RWPE1 (cell line): ENCODE data around the gene ANKZF1.

Experiments used
- CTCF ChIA-PET: fragments of 350-600 bp; sonication (Branson Sonifier 250); formaldehyde crosslinking; extraction: SDS; loops from one replicate; lab custom pipeline; 2021; lab: Yijun Ruan, JAX
- POLR2A ChIA-PET: fragments of 400-600 bp; formaldehyde crosslinking; extraction: SDS; loops from one replicate; lab custom pipeline; 2020; ENCODE audit warnings: antibody characterized with exemption; ENCODE audit not compliant: low non-redundant PET; lab: Yijun Ruan, JAX
- DNase-seq: peaks from one replicate; pipeline ENCODE4 v3.0.0; 2012; ENCODE audit warnings: low spot score
- H3K27ac ChIP-seq: fragments of 450-650 bp; 2 replicates; pipeline ENCODE4 v1.5.1; 2017
- TF ChIP-seq, protein P1 (sequence below): fragments of 450-650 bp; conservative IDR thresholded peaks from 2 replicates; pipeline ENCODE4 v1.5.1; 2017; ENCODE audit warnings: low read depth, mild to moderate bottlenecking

The ANKZF1 gene

DNA sequence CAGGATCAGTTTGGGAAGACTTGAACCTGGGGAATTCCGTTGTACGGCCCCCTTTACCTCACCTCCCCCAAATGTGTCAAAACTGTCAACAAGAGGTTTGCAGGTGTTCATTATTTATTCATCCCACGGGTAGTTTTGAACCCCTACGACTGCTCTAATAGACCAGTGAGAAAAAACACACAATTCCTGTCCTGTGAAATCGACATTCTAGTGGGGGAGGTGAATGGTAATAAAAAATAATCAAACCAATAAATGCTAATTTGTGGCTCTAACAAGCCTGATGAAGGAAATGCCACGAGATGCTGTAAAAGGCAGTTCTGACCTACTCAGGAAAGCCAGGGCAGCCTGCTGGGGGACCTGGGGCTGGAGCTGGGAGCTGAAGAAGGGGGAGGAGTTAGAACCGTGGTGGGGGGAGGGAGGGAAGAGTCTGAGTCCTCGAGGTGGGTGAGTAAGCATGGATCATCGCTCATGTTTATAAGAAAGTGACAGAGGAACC, 49.1 kb downstream of the ANKZF1 start:
- H3K27ac ChIP-seq, result peak overlapping the region; percentile 94
- DNase-seq, result no peak
- ChIA-PET POLR2A (interaction anchor here (0.6 to 3.1 kb wide), 8 partner anchors 8 to 115 kb away, joined by 3 to 12 read pairs (median 6); partner anchors contain the start of genes CNPPD1, TUBA4A and TUBA4B), CTCF (interaction anchor here (0.6 to 6.4 kb wide), 7 partner anchors 10 to 280 kb away, joined by 3 to 62 read pairs (median 6); partner anchors contain the start of genes TUBA4A and TUBA4B)
- TF ChIP-seq, protein P1, sequence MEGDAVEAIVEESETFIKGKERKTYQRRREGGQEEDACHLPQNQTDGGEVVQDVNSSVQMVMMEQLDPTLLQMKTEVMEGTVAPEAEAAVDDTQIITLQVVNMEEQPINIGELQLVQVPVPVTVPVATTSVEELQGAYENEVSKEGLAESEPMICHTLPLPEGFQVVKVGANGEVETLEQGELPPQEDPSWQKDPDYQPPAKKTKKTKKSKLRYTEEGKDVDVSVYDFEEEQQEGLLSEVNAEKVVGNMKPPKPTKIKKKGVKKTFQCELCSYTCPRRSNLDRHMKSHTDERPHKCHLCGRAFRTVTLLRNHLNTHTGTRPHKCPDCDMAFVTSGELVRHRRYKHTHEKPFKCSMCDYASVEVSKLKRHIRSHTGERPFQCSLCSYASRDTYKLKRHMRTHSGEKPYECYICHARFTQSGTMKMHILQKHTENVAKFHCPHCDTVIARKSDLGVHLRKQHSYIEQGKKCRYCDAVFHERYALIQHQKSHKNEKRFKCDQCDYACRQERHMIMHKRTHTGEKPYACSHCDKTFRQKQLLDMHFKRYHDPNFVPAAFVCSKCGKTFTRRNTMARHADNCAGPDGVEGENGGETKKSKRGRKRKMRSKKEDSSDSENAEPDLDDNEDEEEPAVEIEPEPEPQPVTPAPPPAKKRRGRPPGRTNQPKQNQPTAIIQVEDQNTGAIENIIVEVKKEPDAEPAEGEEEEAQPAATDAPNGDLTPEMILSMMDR, result no peak

DNA sequence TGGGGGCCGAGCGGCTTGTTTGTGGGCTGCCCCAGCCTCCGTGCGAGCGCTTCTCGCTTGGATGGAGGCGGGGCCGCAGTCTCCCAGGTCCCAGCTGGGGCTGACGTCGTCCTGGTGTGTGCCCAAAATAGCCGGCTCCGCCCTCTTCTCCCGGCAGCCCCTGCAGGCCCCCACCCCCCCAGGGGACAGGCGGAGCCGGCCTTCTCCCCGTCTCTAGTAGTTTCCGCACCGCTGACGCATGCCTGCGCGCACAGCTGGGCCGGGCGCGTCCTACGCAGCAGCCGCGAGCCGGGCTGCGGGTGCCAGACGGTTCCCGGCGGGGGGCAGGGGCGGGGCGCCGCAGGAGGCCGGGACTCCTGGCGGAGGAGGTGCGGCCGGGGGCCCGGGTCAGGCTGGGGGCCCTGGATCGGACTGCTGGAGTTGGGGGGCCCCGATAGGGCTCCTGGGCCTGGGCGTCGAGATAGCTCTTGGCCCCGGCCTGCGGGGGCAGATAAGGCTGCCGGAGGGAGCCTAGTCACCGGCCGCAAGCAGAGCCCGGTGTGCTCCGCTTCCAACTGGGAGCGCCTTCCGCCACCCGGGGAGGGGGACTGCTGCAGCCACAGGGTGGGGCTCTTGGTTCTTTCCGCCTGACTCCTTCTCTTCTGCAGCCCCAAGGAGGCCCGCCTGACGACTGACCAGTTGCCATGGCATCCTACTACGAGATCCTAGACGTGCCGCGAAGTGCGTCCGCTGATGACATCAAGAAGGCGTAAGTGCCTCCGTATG, 49.7 kb downstream of the ANKZF1 start, which contains the start of gene DNAJB2:
DNAJB2 (plus strand) TSS at position 216 of the 765 bp plus-strand sequence; CDS start at position 684, 468 bp downstream.
- CTCF ChIA-PET, result interaction anchor here (0.6 to 6.4 kb wide), 5 partner anchors 15 to 281 kb away, joined by 3 to 62 read pairs (median 15); partner anchors contain the start of genes TUBA4A and TUBA4B
- peak; percentile 99 for DNase-seq
- POLR2A ChIA-PET, result interaction anchor here (0.6 to 3.1 kb wide), 8 partner anchors 8 to 116 kb away, joined by 3 to 12 read pairs (median 6); partner anchors contain the start of genes CNPPD1, TUBA4A and TUBA4B
- TF ChIP-seq, protein P1, result no peak
- peak within 1 kb of the TSS; percentile 94 for H3K27ac ChIP-seq

DNA sequence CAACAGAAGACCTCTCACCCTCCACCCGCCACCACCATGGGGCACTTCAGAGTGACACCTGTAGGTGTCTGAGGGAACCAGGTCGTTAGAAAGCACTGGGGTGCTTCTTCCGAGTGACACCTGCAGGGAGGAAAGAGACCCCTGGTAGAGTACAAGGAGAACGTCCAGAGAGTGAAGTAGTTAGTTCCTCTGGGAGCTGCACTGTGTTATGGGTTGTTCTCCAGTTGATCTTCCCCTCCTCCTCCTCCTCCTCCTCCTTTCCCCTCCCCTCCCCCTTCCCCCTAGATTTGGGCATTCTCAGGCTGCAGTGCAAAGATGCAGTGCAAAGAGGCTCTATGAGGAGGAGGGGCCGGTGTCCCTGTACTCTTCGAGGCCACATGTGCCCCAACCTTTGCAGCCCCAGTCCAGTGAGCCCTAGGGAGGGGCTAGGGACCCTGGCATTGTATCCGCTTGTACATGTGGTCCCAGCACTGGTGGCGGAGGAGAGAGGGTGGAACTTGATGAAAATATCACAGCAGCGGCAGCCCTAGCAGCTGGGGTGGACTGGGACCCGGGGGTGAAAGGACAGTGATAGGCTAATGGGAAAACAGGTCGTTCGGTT, 50.4 kb downstream of the ANKZF1 start:
- H3K27ac ChIP-seq, result peak overlapping the region; percentile 94
- DNase-seq, result no peak
- CTCF ChIA-PET, result interaction anchor here (6.4 kb wide), 1 partner anchor 14 kb away, joined by 62 read pairs; no protein-coding TSS in a partner anchor
- POLR2A ChIA-PET, result interaction anchor here (1.0 to 3.1 kb wide), 3 partner anchors 26 to 103 kb away, joined by 3 to 12 read pairs (median 10); partner anchors contain the start of genes CNPPD1 and TUBA4A
- TF ChIP-seq, protein P1, result no peak

DNA sequence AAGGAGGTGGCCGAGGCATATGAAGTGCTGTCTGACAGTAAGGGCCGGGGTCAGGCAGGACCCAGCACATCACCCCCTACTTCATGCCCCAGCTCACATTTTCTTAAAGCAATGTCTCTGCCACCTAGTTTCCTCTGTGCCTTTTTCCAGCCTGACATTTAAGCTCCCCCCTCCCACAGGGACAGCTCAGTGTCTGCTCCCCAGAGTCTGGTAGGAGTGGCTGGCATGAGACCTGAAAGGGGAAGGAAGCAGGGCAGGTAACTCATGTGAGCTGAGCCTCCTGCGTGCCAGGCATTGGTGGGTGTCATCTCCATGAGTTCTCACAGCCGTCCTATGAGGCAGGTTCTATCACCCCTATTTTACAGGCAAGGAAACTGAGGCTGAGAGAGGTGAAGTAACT, 51.0 kb downstream of the ANKZF1 start:
- no peak for DNase-seq
- peak overlapping the region; percentile 94 for H3K27ac ChIP-seq
- ChIA-PET POLR2A (no interaction called here), CTCF (interaction anchor here (6.4 kb wide), 1 partner anchor 14 kb away, joined by 62 read pairs; no protein-coding TSS in a partner anchor)
- TF ChIP-seq, protein P1, result no peak

DNA sequence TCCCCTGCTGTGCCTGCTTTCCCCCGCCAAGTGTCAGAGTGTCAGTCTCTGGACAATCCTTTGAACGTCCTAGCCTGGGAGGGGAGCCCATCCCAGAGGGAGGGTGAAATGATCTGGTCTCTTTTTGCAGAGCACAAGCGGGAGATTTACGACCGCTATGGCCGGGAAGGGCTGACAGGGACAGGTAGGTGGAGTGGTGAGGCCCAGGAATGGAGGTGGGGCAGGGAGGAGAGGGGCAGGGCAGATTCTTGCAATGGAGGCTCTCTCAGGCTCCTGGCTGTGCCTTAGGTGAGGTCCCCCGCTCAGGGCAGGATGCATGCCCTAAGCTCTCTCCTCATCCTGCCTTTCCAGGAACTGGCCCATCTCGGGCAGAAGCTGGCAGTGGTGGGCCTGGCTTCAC, 52.0 kb downstream of the ANKZF1 start:
- DNase-seq, result no peak
- POLR2A ChIA-PET, result no interaction called here

More for the DNA sequence above, 52.0 kb downstream of the ANKZF1 start:
- peak overlapping the region; percentile 94 for H3K27ac ChIP-seq
- TF ChIP-seq, protein P1, result no peak
- CTCF ChIA-PET, result interaction anchor here (6.4 kb wide), 1 partner anchor 13 kb away, joined by 62 read pairs; no protein-coding TSS in a partner anchor
